HepG2 (cell line): ENCODE results near the gene AQP7. TPM values are rescaled to one million over a fixed set of nuclear protein-coding genes. Genes with fewer than 3 reads are reported as not detected.

Experiments
- ATAC-seq: fragments of 200-7000 bp; cut with Tn5 transposase; 3 replicates; pipeline ENCODE4 v1.9.1; 2020; ENCODE audit warnings: mild to moderate bottlenecking, moderate library complexity
- BruUV-seq: library from RNA; stranded (reverse); fragments of 400-500 nt; replicated peaks from 2 replicates; lab custom pipeline; 2021; lab: Mats Ljungman, UMichigan
- CTCF ChIA-PET: fragments of 300-600 bp; formaldehyde crosslinking; extraction: SDS; loops from one replicate; lab custom pipeline; 2021; ENCODE audit warnings: low total read pairs, inconsistent platforms, low intra/inter-chr PET ratio; lab: Yijun Ruan, JAX
- POLR2A ChIA-PET: fragments of 350-600 bp; sonication (Branson Sonifier 250); formaldehyde crosslinking; loops from one replicate; lab custom pipeline; 2020; ENCODE audit warnings: antibody characterized with exemption, inconsistent platforms; lab: Yijun Ruan, JAX
- DNase-seq: peaks from one replicate; pipeline ENCODE4 v3.0.0-alpha.2; 2015; ENCODE audit warnings: low spot score
- FAIRE-seq: peaks from 3 replicates; lab custom pipeline; 2011; peaks lifted over from hg19 to GRCh38; lab: Jason Lieb, UNC
- H2AFZ ChIP-seq: one replicate; pipeline ENCODE4 v1.6.1; 2011; ENCODE audit warnings: low read length, inconsistent platforms
- H3K27ac ChIP-seq: fragments of 300-600 bp; 3 replicates; pipeline ENCODE4 v1.8.0; 2011; ENCODE audit warnings: mixed run types, mild to moderate bottlenecking, mixed read lengths, low read length, inconsistent platforms; ENCODE audit not compliant: insufficient read depth; ENCODE audit errors: extremely low read length
- H3K27me3 ChIP-seq, 2 experiments: fragments of 200-600 bp in 1 of 2; 2 replicates in 1 of 2; 3 replicates in 1 of 2; pipeline versions ENCODE4 v1.6.0 to v1.8.0; 2011; ENCODE audit warnings: low read length in 2 of 2, mild to moderate bottlenecking in 2 of 2, moderate library complexity in 2 of 2, inconsistent platforms in 1 of 2; ENCODE audit not compliant: insufficient read depth in 2 of 2, control insufficient read depth in 1 of 2
- H3K36me3 ChIP-seq, 2 experiments: fragments of 200-600 bp in 1 of 2; replicated peaks in 1 of 2; 2 replicates in 1 of 2; 3 replicates in 1 of 2; pipeline versions ENCODE4 v1.5.1 to v1.8.0; 2011; ENCODE audit warnings: low read length in 2 of 2, inconsistent platforms in 1 of 2; ENCODE audit not compliant: insufficient read depth in 2 of 2, control insufficient read depth in 1 of 2
- H3K4me1 ChIP-seq: 2 replicates; pipeline ENCODE4 v1.5.1; 2012; ENCODE audit warnings: low read length, inconsistent platforms; ENCODE audit not compliant: insufficient read depth
- H3K4me2 ChIP-seq: 2 replicates; pipeline ENCODE4 v1.6.0; 2011; ENCODE audit warnings: low read depth, low read length, inconsistent platforms
- H3K4me3 ChIP-seq, 3 experiments: fragments of 200-600 bp in 1 of 3; sonication (generic), shearing (Covaris generic) in 1 of 3; replicated peaks in 1 of 3; 2 replicates each; pipeline ENCODE4 v1.5.1; 2011 to 2016; ENCODE audit warnings: low read length in 3 of 3, inconsistent platforms in 2 of 3, low read depth in 2 of 3, mild to moderate bottlenecking in 2 of 3, control low read depth in 1 of 3, mixed read lengths in 1 of 3; ENCODE audit not compliant: insufficient read depth in 1 of 3
- H3K79me2 ChIP-seq: one replicate; pipeline ENCODE4 v1.6.1; 2011; ENCODE audit warnings: low read length, inconsistent platforms; ENCODE audit not compliant: insufficient read depth
- H3K9ac ChIP-seq: 2 replicates; pipeline ENCODE4 v1.6.0; 2011; ENCODE audit warnings: mild to moderate bottlenecking, low read depth, low read length, inconsistent platforms; ENCODE audit not compliant: insufficient read depth
- H3K9me3 ChIP-seq: 2 replicates; pipeline ENCODE4 v1.5.1; 2012; ENCODE audit warnings: mild to moderate bottlenecking, low read length
- H4K20me1 ChIP-seq: 2 replicates; pipeline ENCODE4 v1.6.0; 2011; ENCODE audit warnings: inconsistent platforms, mild to moderate bottlenecking, low read length, moderate library complexity; ENCODE audit not compliant: insufficient read depth
- HES4 ChIP-seq: sonication (generic); formaldehyde crosslinking; IDR thresholded peaks from 2 replicates; pipeline ENCODE4 v1.9.0; 2021; ENCODE audit warnings: mild to moderate bottlenecking, missing genetic modification reagents, borderline replicate concordance
- IRF2 ChIP-seq: IDR thresholded peaks from 2 replicates; pipeline ENCODE4 v1.6.1; 2018; ENCODE audit warnings: missing genetic modification reagents, missing compliant biosample characterization
- KDM6A ChIP-seq: IDR thresholded peaks from 2 replicates; pipeline ENCODE4 v1.6.1; 2016; ENCODE audit warnings: low read depth
- KLF11 ChIP-seq: IDR thresholded peaks from 2 replicates; pipeline ENCODE4 v1.6.1; 2016; ENCODE audit warnings: missing compliant biosample characterization
- SMC3 ChIP-seq: IDR thresholded peaks from 2 replicates; pipeline ENCODE4 v1.6.1; 2011; ENCODE audit warnings: low read length, improper control_type of control experiment
- TEAD3 ChIP-seq: optimal IDR thresholded peaks from 2 replicates; pipeline ENCODE3; 2016; ENCODE audit warnings: borderline replicate concordance
- ZNF446 ChIP-seq: sonication (generic); formaldehyde crosslinking; IDR thresholded peaks from 2 replicates; pipeline ENCODE4 v1.5.0; 2020; ENCODE audit warnings: mild to moderate bottlenecking, missing genetic modification reagents
- ZNF777 ChIP-seq: sonication (generic); formaldehyde crosslinking; IDR thresholded peaks from 2 replicates; pipeline ENCODE4 v1.4.0; 2020; ENCODE audit warnings: missing genetic modification reagents
- ZNF782 ChIP-seq: sonication (generic); formaldehyde crosslinking; IDR thresholded peaks from 2 replicates; pipeline ENCODE4 v1.4.0; 2020; ENCODE audit warnings: missing genetic modification reagents, mild to moderate bottlenecking, borderline replicate concordance
- WGBS: methylation state at CpG from one replicate; pipeline ENCODE4 v1.1.6; 2017; ENCODE audit warnings: low lambda C conversion rate; 5-methylcytosine and 5-hydroxymethylcytosine counted together
- in situ Hi-C: cut with HindIII; loops from 2 replicates; pipeline ENCODE4 v1.10.0; 2017; ENCODE audit warnings: low pct_unique_long_range_greater_than_20kb; ENCODE audit not compliant: extremely low pct_ligation_motif_present
- intact Hi-C: fragments of 100-400 bp; cut with micrococcal nuclease; formaldehyde crosslinking; loops from one replicate; pipeline ENCODE4 v1.10.0; 2022; ENCODE audit not compliant: unreplicated experiment
- polyA plus RNA-seq, 8 experiments: library from polyadenylated mRNA; depleted of rRNA in 3 of 8; stranded (reverse) in 7 of 8; unstranded in 1 of 8; fragments of >200 nt; fragmentation: Illumina TruSeq in 4 of 8; extraction: Trizol in 4 of 8; gene quantifications; 2 replicates each; pipeline versions ENCODE4 v1.2.1 to v1.2.3, GENCODE V29; 2011 to 2016; ENCODE audit warnings: low read depth in 4 of 8, missing spikeins in 1 of 8, mixed read lengths in 1 of 8; ENCODE audit not compliant: insufficient read depth in 1 of 8
- total RNA-seq, 5 experiments: library from RNA; depleted of rRNA; stranded (reverse); fragments of >200 nt; fragmentation: Illumina TruSeq; extraction: Trizol; gene quantifications; 2 replicates each; pipeline ENCODE4 v1.2.3, GENCODE V29; 2016; ENCODE audit warnings: low read depth in 1 of 5
- TF ChIP-seq, protein P1 (sequence below): sonication (generic); formaldehyde crosslinking; IDR thresholded peaks from 2 replicates; pipeline ENCODE4 v1.4.0; 2020; ENCODE audit warnings: mild to moderate bottlenecking, missing genetic modification reagents
- TF ChIP-seq, protein P2 (sequence below): sonication (generic); formaldehyde crosslinking; IDR thresholded peaks from 2 replicates; pipeline ENCODE4 v1.5.0; 2020; ENCODE audit warnings: mild to moderate bottlenecking, missing genetic modification reagents, moderate library complexity

AQP7 gene
- total and polyA plus RNA-seq, 2 of the 13 experiments (the other 11 are each of a cell fraction or from before 2014, with no cell fraction given): 1.9 to 2.1 TPM

DNA sequence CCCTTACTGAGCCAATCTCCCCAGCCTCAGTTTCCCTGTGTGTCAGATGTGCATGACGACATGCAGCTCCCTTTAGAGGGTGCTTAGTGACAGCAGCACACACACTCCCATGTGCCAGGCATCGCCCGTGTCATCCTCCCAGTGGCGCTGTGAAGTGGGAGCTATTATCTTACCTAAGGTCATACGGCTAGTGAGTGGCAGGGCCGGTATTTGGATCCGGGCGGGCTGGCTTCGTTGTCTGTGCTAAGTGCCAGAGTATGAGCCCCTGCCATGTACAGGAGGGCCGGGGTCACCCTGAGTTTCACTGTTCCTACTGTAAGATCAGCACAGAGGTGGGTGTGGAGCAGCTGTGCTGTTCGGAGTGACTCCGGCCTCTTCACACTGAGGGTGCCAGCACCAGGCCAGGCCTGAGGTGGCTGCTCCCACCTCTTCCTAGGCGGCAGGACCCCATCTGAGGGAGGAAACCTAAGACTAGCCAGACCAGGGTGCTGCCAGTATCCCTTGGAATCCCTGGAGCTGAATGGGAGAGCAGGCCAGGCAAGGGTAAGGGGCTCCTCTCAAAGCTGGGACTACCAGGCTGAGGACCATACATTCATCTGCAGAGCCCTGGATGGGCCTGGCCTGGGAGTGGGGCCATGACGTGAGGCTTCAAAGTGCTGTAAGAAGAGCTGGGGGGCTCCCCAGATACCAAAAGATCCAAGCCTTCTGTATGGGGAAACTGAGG, 22.5 kb downstream of the AQP7 start:
- intact Hi-C loops: loop anchor here (2.0 kb wide), 1 partner anchor 15 kb away; no protein-coding TSS in a partner anchor
- WGBS: 38% methylated on average over 1 of the region's 14 CpGs
- no peak for FAIRE-seq

More for the DNA sequence above, 22.5 kb downstream of the AQP7 start:
- in situ Hi-C loops: loop anchor here (10.0 kb wide), 1 partner anchor 85 kb away; no protein-coding TSS in a partner anchor
- Histone ChIP-seq H3K9me3 (no peaks in the 10 kb centered on the region), H3K4me1 (peaks cover 44% of the 10 kb centered on the region), H3K36me3 (no peaks in the 10 kb centered on the region), H3K27me3 (no peaks in the 10 kb centered on the region), H3K27ac (no peak overlapping the region), H3K9ac (no peak overlapping the region), H3K4me2 (no peak overlapping the region)
- POLR2A ChIA-PET: interaction anchor here (0.7 kb wide), 1 partner anchor 23 kb away, joined by 3 read pairs; no protein-coding TSS in a partner anchor
- ATAC-seq: peak; percentile 18
- TF ChIP-seq, protein P1, sequence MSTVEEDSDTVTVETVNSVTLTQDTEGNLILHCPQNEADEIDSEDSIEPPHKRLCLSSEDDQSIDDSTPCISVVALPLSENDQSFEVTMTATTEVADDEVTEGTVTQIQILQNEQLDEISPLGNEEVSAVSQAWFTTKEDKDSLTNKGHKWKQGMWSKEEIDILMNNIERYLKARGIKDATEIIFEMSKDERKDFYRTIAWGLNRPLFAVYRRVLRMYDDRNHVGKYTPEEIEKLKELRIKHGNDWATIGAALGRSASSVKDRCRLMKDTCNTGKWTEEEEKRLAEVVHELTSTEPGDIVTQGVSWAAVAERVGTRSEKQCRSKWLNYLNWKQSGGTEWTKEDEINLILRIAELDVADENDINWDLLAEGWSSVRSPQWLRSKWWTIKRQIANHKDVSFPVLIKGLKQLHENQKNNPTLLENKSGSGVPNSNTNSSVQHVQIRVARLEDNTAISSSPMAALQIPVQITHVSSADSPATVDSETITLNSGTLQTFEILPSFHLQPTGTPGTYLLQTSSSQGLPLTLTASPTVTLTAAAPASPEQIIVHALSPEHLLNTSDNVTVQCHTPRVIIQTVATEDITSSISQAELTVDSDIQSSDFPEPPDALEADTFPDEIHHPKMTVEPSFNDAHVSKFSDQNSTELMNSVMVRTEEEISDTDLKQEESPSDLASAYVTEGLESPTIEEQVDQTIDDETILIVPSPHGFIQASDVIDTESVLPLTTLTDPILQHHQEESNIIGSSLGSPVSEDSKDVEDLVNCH (CRISPR knock-in tag): no peak
- TF ChIP-seq ZNF446 (CRISPR knock-in tag) (no peak), HES4 (CRISPR knock-in tag) (0 out of 2 replicates have a peak, but pooled peaks have one; percentile 7), ZNF777 (CRISPR knock-in tag) (no peak), SMC3 (0 out of 2 replicates have a peak, but pooled peaks have one; percentile 6), KDM6A (no peak), KLF11 (CRISPR knock-in tag) (no peak), ZNF782 (CRISPR knock-in tag) (no peak), IRF2 (CRISPR knock-in tag) (no peak), TEAD3 (CRISPR knock-in tag) (peak; percentile 8)
- TF ChIP-seq, protein P2, sequence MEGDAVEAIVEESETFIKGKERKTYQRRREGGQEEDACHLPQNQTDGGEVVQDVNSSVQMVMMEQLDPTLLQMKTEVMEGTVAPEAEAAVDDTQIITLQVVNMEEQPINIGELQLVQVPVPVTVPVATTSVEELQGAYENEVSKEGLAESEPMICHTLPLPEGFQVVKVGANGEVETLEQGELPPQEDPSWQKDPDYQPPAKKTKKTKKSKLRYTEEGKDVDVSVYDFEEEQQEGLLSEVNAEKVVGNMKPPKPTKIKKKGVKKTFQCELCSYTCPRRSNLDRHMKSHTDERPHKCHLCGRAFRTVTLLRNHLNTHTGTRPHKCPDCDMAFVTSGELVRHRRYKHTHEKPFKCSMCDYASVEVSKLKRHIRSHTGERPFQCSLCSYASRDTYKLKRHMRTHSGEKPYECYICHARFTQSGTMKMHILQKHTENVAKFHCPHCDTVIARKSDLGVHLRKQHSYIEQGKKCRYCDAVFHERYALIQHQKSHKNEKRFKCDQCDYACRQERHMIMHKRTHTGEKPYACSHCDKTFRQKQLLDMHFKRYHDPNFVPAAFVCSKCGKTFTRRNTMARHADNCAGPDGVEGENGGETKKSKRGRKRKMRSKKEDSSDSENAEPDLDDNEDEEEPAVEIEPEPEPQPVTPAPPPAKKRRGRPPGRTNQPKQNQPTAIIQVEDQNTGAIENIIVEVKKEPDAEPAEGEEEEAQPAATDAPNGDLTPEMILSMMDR: 0 out of 2 replicates have a peak, but pooled peaks have one; percentile 3
- TF ChIP-seq, all 625 proteins: peak for 4
- H3K4me3 ChIP-seq: no peak overlapping the region
- H3K79me2 ChIP-seq: no peaks in the 10 kb centered on the region
- BruUV-seq: no TSS peak
- CTCF ChIA-PET: no interaction called here
- H2AFZ ChIP-seq: no peak overlapping the region
- H4K20me1 ChIP-seq: no peaks in the 10 kb centered on the region
- DNase-seq: no peak
